A673 (cell line): Measurements from ENCODE around the gene MACROD1. TPM values are rescaled to one million over a fixed set of nuclear protein-coding genes. Genes with fewer than 3 reads are reported as not detected.

Experiments
- BruUV-seq: library from RNA; stranded (reverse); fragments of 400-500 nt; replicated peaks from 2 replicates; lab custom pipeline; 2021; lab: Mats Ljungman, UMichigan
- CTCF ChIA-PET: fragments of 300-600 bp; sonication (Branson Sonifier 250); formaldehyde crosslinking; loops from one replicate; lab custom pipeline; 2022; ENCODE audit warnings: antibody characterized with exemption; lab: Charles Lee
- POLR2A ChIA-PET: fragments of 300-600 bp; sonication (Branson Sonifier 250); formaldehyde crosslinking; loops from one replicate; lab custom pipeline; 2022; ENCODE audit warnings: antibody characterized with exemption; ENCODE audit not compliant: low non-redundant PET; lab: Charles Lee
- DNase-seq: peaks from one replicate; pipeline ENCODE4 v3.0.0-alpha.2; 2015; ENCODE audit warnings: low spot score
- H3K27ac ChIP-seq: fragments of 200-600 bp; sonication (generic); 2 replicates; pipeline ENCODE4 v1.5.1; 2016; ENCODE audit warnings: mixed run types, low read depth, mild to moderate bottlenecking, mixed read lengths, antibody characterized with exemption, low read length; ENCODE audit not compliant: poor library complexity, severe bottlenecking
- H3K27me3 ChIP-seq: fragments of 200-600 bp; sonication (generic); replicated peaks from 2 replicates; pipeline ENCODE4 v1.6.1; 2017; ENCODE audit warnings: mixed run types, low read depth, mild to moderate bottlenecking, mixed read lengths, antibody characterized with exemption, low read length; ENCODE audit not compliant: insufficient read depth, poor library complexity
- H3K36me3 ChIP-seq: fragments of 200-600 bp; sonication (generic); 2 replicates; pipeline ENCODE4 v1.6.1; 2016; ENCODE audit warnings: mixed run types, mild to moderate bottlenecking, mixed read lengths, antibody characterized with exemption, low read length; ENCODE audit not compliant: insufficient read depth, poor library complexity, severe bottlenecking
- H3K4me1 ChIP-seq: fragments of 200-600 bp; sonication (generic); 2 replicates; pipeline ENCODE4 v1.6.1; 2017; ENCODE audit warnings: mixed run types, mild to moderate bottlenecking, mixed read lengths, antibody characterized with exemption, low read length; ENCODE audit not compliant: insufficient read depth, poor library complexity, severe bottlenecking
- H3K4me3 ChIP-seq: fragments of 200-600 bp; sonication (generic); 2 replicates; pipeline ENCODE4 v1.5.1; 2016; ENCODE audit warnings: low read depth, mixed run types, mild to moderate bottlenecking, mixed read lengths, low read length; ENCODE audit not compliant: poor library complexity, severe bottlenecking
- H3K9me3 ChIP-seq: fragments of 200-600 bp; sonication (generic); 2 replicates; pipeline ENCODE4 v1.6.1; 2016; ENCODE audit warnings: mixed run types, low read depth, mild to moderate bottlenecking, mixed read lengths, antibody characterized with exemption, low read length; ENCODE audit not compliant: poor library complexity, severe bottlenecking
- EZH2 ChIP-seq: fragments of 200-600 bp; sonication (generic); IDR thresholded peaks from 2 replicates; pipeline ENCODE4 v1.6.1; 2017; ENCODE audit warnings: borderline replicate concordance, low read depth, mild to moderate bottlenecking, mixed read lengths, antibody characterized with exemption, low read length; ENCODE audit not compliant: poor library complexity, severe bottlenecking
- intact Hi-C: fragments of 100-400 bp; cut with micrococcal nuclease; formaldehyde crosslinking; loops from one replicate; pipeline ENCODE4 v1.10.0; 2022; ENCODE audit not compliant: unreplicated experiment
- total RNA-seq: library from RNA; stranded (reverse); gene quantifications from 2 replicates; pipeline ENCODE4 v1.2.3, GENCODE V29; 2021
- TF ChIP-seq, protein P1 (sequence below): fragments of 300-800, 200-600 bp; sonication (generic); conservative IDR thresholded peaks from 2 replicates; pipeline ENCODE4 v1.5.1; 2017; ENCODE audit warnings: low read depth, mild to moderate bottlenecking, antibody characterized with exemption, low read length, moderate library complexity, mixed read lengths

The MACROD1 gene
- total RNA-seq, 1 experiment from 2014 or later = 28.7 TPM

DNA sequence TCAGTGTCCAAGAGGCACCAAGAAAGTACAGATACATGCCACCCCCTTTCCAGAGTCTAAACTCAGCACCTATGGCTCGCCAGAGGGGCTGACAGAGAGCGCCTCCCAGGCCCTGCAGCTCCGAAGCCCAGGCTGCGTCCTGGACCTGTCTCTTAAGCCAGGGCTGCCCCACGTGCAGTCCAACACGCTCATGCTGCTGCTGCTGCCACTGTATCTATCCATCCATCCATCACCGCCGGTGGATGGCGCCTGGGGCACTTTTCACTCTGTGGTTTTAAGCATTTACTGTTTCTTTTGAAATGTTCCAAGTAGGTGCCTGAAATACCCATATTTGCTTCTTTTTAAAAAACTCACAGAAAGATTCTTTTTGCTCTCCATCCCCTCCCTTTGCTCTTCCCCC, 41.8 kb downstream of the MACROD1 start:
- peak; percentile 37 for DNase-seq
- Histone ChIP-seq H3K27me3 (no peaks in the 10 kb centered on the region), H3K9me3 (no peaks in the 10 kb centered on the region), H3K4me1 (peaks cover 54% of the 10 kb centered on the region), H3K27ac (no peak overlapping the region), H3K4me3 (no peak overlapping the region), H3K36me3 (no peaks in the 10 kb centered on the region)
- CTCF ChIA-PET = no interaction called here
- intact Hi-C loops = no loop called here
- TF ChIP-seq, protein P1, sequence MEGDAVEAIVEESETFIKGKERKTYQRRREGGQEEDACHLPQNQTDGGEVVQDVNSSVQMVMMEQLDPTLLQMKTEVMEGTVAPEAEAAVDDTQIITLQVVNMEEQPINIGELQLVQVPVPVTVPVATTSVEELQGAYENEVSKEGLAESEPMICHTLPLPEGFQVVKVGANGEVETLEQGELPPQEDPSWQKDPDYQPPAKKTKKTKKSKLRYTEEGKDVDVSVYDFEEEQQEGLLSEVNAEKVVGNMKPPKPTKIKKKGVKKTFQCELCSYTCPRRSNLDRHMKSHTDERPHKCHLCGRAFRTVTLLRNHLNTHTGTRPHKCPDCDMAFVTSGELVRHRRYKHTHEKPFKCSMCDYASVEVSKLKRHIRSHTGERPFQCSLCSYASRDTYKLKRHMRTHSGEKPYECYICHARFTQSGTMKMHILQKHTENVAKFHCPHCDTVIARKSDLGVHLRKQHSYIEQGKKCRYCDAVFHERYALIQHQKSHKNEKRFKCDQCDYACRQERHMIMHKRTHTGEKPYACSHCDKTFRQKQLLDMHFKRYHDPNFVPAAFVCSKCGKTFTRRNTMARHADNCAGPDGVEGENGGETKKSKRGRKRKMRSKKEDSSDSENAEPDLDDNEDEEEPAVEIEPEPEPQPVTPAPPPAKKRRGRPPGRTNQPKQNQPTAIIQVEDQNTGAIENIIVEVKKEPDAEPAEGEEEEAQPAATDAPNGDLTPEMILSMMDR = no peak
- no peak for TF ChIP-seq EZH2
- BruUV-seq = no TSS peak
- POLR2A ChIA-PET = no interaction called here

DNA sequence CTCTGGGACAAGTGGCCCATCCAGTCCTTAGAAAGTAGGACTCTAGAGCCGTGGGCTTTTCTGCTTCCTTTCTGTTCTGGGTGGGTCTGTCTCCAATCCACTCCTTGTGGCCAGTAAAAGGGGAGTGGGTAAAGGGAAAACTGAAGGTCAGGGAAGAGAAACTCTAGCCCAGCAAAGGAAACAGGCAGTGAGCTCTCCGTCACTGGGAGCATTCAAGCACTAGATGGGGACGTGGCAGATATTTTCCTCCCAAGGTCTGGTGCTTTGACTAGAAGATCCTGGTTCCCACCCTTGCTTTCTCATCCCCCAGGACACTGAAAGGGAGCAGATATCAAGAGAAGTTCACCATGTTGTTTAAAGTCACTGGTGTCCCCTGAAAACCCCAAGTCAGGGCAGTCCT, 42.2 kb downstream of the MACROD1 start:
- CTCF ChIA-PET = no interaction called here
- no peaks in the 10 kb centered on the region for H3K36me3 ChIP-seq
- no peak overlapping the region for H3K27ac ChIP-seq
- no peak overlapping the region for H3K4me3 ChIP-seq
- TF ChIP-seq EZH2 = no peak
- TF ChIP-seq, protein P1 = no peak
- peaks cover 54% of the 10 kb centered on the region for H3K4me1 ChIP-seq
- intact Hi-C loops = no loop called here
- no peaks in the 10 kb centered on the region for H3K27me3 ChIP-seq
- H3K9me3 ChIP-seq = no peaks in the 10 kb centered on the region
- POLR2A ChIA-PET = no interaction called here
- BruUV-seq = no TSS peak
- DNase-seq = no peak

DNA sequence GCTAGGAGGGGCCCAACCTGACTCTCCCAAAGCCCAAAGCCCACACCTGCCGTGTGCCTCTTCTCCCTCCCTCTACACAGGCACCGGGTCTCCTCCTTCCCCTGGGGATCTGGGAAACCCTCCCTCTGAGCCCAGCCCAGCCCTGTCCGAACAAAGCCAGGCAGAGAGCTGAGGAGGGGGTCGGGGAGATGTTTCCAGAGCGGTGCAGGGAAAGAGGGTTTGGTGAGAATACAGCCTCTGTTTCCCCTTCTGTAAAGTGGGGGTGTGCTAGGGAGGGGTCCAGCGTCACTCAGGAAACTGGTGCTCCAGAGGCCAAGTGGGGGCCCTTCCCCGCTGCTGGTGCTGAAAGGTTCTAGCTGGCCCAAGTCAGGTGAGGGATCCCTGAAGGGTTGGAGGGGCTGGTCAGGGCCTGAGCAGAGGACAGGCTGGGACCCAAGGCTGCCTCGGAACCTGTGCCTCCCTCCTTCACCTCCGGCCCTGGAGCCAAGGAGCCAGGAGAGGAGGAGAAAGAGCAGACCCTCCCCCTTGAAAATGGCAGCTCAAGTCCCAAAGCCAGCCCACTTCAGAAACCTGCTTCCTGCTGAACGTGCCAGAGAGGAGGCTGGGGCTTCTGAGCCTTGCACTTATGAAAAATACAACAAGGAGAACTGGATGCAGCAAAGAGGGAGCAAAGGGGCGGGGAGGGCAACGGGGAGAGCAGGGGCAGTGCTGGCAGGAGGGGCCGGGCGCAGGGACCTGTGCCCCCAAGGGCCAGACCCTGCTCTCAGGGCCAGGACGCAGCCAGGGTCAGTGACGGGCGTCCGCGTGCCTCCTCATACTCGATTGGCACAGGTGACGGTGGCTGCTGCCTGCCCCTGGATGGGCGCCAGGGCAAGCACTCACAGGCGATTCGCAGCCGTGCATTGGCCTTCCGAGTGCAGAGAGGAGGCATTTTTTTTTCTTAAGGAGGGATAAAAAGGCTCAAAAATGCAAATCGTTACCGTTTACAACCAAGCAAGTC, 43.2 kb downstream of the MACROD1 start:
- TF ChIP-seq, protein P1 = no peak
- no peak for TF ChIP-seq EZH2
- no TSS peak for BruUV-seq
- ChIA-PET POLR2A (interaction anchor here (0.7 kb wide), 1 partner anchor 62 kb away, joined by 4 read pairs; no protein-coding TSS in a partner anchor), CTCF (no interaction called here)
- H3K4me1 ChIP-seq = peaks cover 49% of the 10 kb centered on the region
- intact Hi-C loops = no loop called here
- DNase-seq = no peak
- H3K27ac ChIP-seq = peak overlapping the region; percentile 46
- H3K36me3 ChIP-seq = no peaks in the 10 kb centered on the region
- H3K27me3 ChIP-seq = no peaks in the 10 kb centered on the region
- H3K9me3 ChIP-seq = no peaks in the 10 kb centered on the region
- H3K4me3 ChIP-seq = no peak overlapping the region
